A673 (cell line): ENCODE data around the gene TLE7.

ENCODE experiments used
- CTCF ChIP-seq: fragments of 300-800, 200-600 bp; sonication (generic); conservative IDR thresholded peaks from 2 replicates; pipeline ENCODE4 v1.5.1; 2017; ENCODE audit warnings: low read depth, mild to moderate bottlenecking, antibody characterized with exemption, low read length, moderate library complexity, mixed read lengths
- EZH2 ChIP-seq: fragments of 200-600 bp; sonication (generic); IDR thresholded peaks from 2 replicates; pipeline ENCODE4 v1.6.1; 2017; ENCODE audit warnings: borderline replicate concordance, low read depth, mild to moderate bottlenecking, mixed read lengths, antibody characterized with exemption, low read length; ENCODE audit not compliant: poor library complexity, severe bottlenecking

GRCh38 chr16:71431991-71432390 is 9.9 kb downstream of the TLE7 start:
- TF ChIP-seq CTCF (no peak), EZH2 (no peak)
